Omental fat pad (tissue), 4 donors: ENCODE results near the gene OMP. TPM values are rescaled to one million over a fixed set of nuclear protein-coding genes. Genes with fewer than 3 reads are reported as not detected.

Experiments
- ATAC-seq: fragments of 150-250 bp; one replicate; pipeline ENCODE4 v1.9.1; 2016; ENCODE audit warnings: mild to moderate bottlenecking, moderate library complexity; ENCODE audit not compliant: low FRiP score
- DNase-seq: peaks from one replicate; pipeline ENCODE4 v3.0.0-alpha.2; 2019; ENCODE audit warnings: low spot score
- CTCF ChIP-seq, 3 donors: fragments of 450-650 bp; IDR thresholded peaks; one replicate each; pipeline ENCODE4 v1.5.1; 2016 to 2017; ENCODE audit warnings: antibody characterized with exemption in 3 of 3, mild to moderate bottlenecking in 3 of 3, moderate library complexity in 2 of 3
- total RNA-seq, 4 donors: library from RNA; depleted of rRNA; stranded (reverse); fragments of >200 nt; gene quantifications; one replicate each; pipeline ENCODE4 v1.1.0, GENCODE V29; 2016

Gene OMP
- total RNA-seq, 4 donors from 2014 or later: not detected

DNA sequence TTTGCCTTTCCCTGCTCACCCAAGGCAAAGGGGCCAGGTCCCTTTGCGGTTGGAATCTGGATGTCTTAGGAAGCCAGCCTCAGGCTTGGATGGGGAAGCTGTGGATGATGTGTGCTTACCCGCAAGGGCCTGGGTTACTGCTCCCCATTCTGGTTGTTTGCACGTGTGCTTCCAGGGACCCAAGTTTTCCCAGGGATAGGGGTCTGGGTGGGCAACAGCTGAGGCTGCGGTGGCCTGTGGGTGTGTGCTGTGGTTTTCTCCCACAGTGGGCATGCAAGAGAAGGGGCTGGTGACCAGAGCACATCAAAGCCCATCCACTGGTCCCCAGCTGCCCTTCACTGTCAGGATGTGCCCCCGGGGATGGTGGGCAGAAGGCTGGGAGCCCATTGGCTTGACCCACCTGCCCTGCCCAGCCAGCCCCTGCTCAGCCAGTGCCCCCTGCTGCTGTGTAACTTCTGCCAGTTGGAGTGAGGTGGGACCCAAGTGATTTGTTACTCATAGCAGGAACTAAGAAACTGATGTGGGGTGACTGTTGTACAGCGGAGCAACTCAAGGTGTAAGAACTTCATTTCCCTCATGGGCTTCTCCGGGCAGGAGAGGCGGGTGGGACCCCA lies 32.6 kb upstream of the OMP start:
- peak; percentile 0 for DNase-seq
- TF ChIP-seq CTCF (IDR thresholded peaks at IDR 0.05): no peak
- no peak for ATAC-seq

- no peak for ATAC-seq
- no peak for TF ChIP-seq CTCF (IDR thresholded peaks at IDR 0.05)
- DNase-seq: peak; percentile 3
These were observed 31.6 kb upstream of the OMP start for GRCh38 chr11:77071077-77071476.

GRCh38 chr11:77071671-77072605 lies 30.7 kb upstream of the OMP start:
- no peak for TF ChIP-seq CTCF (IDR thresholded peaks at IDR 0.05)
- DNase-seq: peak; percentile 14
- ATAC-seq: no peak

- TF ChIP-seq CTCF (IDR thresholded peaks at IDR 0.05): no peak
- no peak for DNase-seq
- ATAC-seq: no peak
These were observed 29.8 kb upstream of the OMP start for GRCh38 chr11:77072851-77073327.

DNA sequence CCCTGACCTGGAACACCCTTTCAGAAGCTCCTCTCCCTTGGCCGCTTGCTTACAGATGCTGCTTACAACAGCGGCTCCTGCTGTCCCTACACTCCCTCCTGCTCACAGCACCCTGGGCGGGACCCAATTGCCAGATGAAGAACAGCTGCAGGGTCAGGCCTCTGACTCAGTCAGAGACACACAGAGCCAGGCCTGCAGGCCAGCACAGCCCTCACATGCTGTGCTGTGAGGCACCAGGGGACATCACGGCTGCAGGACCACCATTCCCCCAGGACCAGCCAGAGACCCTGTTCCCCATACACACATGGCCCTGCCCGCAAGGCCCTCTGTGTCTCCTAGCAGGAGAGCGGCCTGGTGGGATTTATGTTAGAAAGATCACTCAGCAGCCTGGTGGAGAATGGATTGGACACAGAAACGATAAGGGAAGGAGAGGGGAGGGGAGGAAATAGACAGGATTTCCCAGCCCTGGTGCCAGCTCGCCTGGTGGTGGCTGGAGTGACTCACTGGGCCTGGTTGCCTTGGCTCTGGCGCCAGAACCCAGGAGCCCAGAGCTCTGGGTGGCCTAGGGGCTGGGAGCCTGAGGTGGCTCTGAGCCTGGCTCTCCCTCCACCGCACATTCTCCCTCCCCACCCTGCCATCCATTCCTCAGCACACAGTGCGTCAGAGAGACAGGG lies 29.2 kb upstream of the OMP start:
- DNase-seq (peak; percentile 53), ATAC-seq (peak; percentile 85)
- no peak for TF ChIP-seq CTCF (IDR thresholded peaks at IDR 0.05)

GRCh38 chr11:77074205-77074604 lies 28.4 kb upstream of the OMP start:
- DNase-seq (peak; percentile 16), ATAC-seq (no peak)
- no peak for TF ChIP-seq CTCF (IDR thresholded peaks at IDR 0.05)
